C4-2B (cell line): ENCODE data around the gene WDTC1.

Experiments used
- ZFX ChIP-seq: fragments of 450-650 bp; IDR thresholded peaks from 2 replicates; pipeline ENCODE4 v1.6.1; 2017
- TF ChIP-seq, protein P1 (sequence below): fragments of 450-650 bp; conservative IDR thresholded peaks from 2 replicates; pipeline ENCODE4 v1.5.1; 2017; ENCODE audit warnings: mild to moderate bottlenecking

- TF ChIP-seq, protein P1, sequence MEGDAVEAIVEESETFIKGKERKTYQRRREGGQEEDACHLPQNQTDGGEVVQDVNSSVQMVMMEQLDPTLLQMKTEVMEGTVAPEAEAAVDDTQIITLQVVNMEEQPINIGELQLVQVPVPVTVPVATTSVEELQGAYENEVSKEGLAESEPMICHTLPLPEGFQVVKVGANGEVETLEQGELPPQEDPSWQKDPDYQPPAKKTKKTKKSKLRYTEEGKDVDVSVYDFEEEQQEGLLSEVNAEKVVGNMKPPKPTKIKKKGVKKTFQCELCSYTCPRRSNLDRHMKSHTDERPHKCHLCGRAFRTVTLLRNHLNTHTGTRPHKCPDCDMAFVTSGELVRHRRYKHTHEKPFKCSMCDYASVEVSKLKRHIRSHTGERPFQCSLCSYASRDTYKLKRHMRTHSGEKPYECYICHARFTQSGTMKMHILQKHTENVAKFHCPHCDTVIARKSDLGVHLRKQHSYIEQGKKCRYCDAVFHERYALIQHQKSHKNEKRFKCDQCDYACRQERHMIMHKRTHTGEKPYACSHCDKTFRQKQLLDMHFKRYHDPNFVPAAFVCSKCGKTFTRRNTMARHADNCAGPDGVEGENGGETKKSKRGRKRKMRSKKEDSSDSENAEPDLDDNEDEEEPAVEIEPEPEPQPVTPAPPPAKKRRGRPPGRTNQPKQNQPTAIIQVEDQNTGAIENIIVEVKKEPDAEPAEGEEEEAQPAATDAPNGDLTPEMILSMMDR = no peak
- no peak for TF ChIP-seq ZFX
Observed at GRCh38 chr1:27253596-27253995, 19.2 kb downstream of the WDTC1 start.
